Ovary (tissue), 10 donors: ENCODE data around the gene MKRN1. TPM values are rescaled to one million over a fixed set of nuclear protein-coding genes. Genes with fewer than 3 reads are reported as not detected.

Experiments
- DNase-seq, 5 donors: peaks; one replicate each; pipeline ENCODE4 v3.0.0-alpha.2; 2019 to 2020
- H3K27ac ChIP-seq, 2 donors: fragments of 200-600 bp; one replicate each; pipeline versions ENCODE4 v1.5.1 to v1.8.0; 2019 to 2022
- H3K27me3 ChIP-seq: fragments of 200-600 bp; one replicate; pipeline ENCODE4 v1.8.0; 2022
- H3K36me3 ChIP-seq: fragments of 200-600 bp; sonication (generic); one replicate; pipeline ENCODE4 v1.5.1; 2019
- H3K4me1 ChIP-seq: one replicate; pipeline ENCODE4 v1.8.1; 2013; ENCODE audit warnings: mild to moderate bottlenecking, moderate library complexity; ENCODE audit not compliant: insufficient read depth
- H3K4me3 ChIP-seq: fragments of 200-600 bp; sonication (generic); one replicate; pipeline ENCODE4 v1.5.1; 2017
- H3K9me3 ChIP-seq, 2 donors: fragments of 200-600 bp in 1 of 2; sonication (generic) in 1 of 2; one replicate each; pipeline versions ENCODE4 v1.5.1 to v1.8.1; 2013 to 2019; ENCODE audit warnings: mild to moderate bottlenecking in 1 of 2, moderate library complexity in 1 of 2
- EP300 ChIP-seq: sonication (generic); formaldehyde crosslinking; IDR thresholded peaks from one replicate; pipeline ENCODE4 v1.6.1; 2017; ENCODE audit warnings: antibody characterized with exemption
- POLR2A ChIP-seq: fragments of 450-650 bp; IDR thresholded peaks from one replicate; pipeline ENCODE4 v1.6.1; 2017; ENCODE audit warnings: antibody characterized with exemption, mild to moderate bottlenecking, moderate library complexity
- WGBS, 3 donors: extraction: QIAGEN DNeasy Blood & Tissue Kit in 1 of 3; methylation state at CpG; one replicate each; pipeline versions ENCODE4 v1.1.5 to v1.1.7; 2013 to 2017; 5-methylcytosine and 5-hydroxymethylcytosine counted together
- intact Hi-C, 4 donors: fragments of 100-400 bp; cut with DNase I; formaldehyde crosslinking; loops; one replicate each; pipeline versions ENCODE4 v1.11.0 to v1.15.1; 2022 to 2023
- long read RNA-seq, 3 donors: library from polyadenylated mRNA in 2 of 3; unstranded in 2 of 3; transcript quantifications; one replicate each; pipeline ENCODE4 v2.0.0 and lab custom pipeline, GENCODE V29; 2021 to 2026
- polyA plus RNA-seq, 2 donors: library from polyadenylated mRNA; stranded (reverse); fragments of 200-250 nt in 1 of 2; fragments of 350-450 nt in 1 of 2; fragmentation: Illumina TruSeq in 1 of 2; extraction: RNeasy Lipid Tissue Mini Kit (QIAGEN cat#74804) in 1 of 2; gene quantifications; one replicate each; pipeline ENCODE4 v1.2.3, GENCODE V29; 2013 to 2014
- total RNA-seq, 7 donors: library from RNA; depleted of rRNA in 2 of 7; stranded (reverse); fragments of >200 nt in 2 of 7; fragmentation: NEBNext Ultra II Directional in 3 of 7; extraction: Animal tissue kit (Norgen Biotek cat#: 25700) in 3 of 7; gene quantifications; one replicate each; pipeline versions ENCODE4 v1.1.0 to v1.2.4, GENCODE V29; 2016 to 2023
- TF ChIP-seq, protein P1 (sequence below), 3 donors: fragments of 450-650 bp in 2 of 3; fragments of 200-600 bp in 1 of 3; IDR thresholded peaks; one replicate each; pipeline versions ENCODE4 v1.5.1 to v1.8.0; 2016 to 2022; ENCODE audit warnings: antibody characterized with exemption in 3 of 3, mild to moderate bottlenecking in 1 of 3
- donor health status: DM: no; HTN: no; CAD: no; lungs with moderate emphysema.
- donor health status: DM: no; HTN: no; CAD: no.
- donor health status: Bipolar disorder and iron deficiency.
- donor health status: DM: yes; HTN: yes; CAD: no.
- donor health status: DM: no; HTN: no; CAD: no.
- donor health status: DM: yes; HTN: yes; CAD: no.

The MKRN1 gene
- total RNA-seq (10 to 100 TPM; 42.0 to 91.0 (median 73.6) TPM), polyA plus RNA-seq (100 to 1,000 TPM in 1 of 2 donors, 10 to 100 TPM in 1; 60.3 to 124 TPM)
- long read RNA-seq, donor 1, transcript MKRN1-201 (8 exons, 3,151 nt): major isoform, 65 of 97 reads
- long read RNA-seq, donor 1, transcript MKRN1-202 (5 exons, 1,601 nt): minor isoform, 8 of 97 reads
- long read RNA-seq, donor 1, partial matches to known transcripts: 11 of 97 reads
- long read RNA-seq, donor 1, other reads (novel, unspliced or antisense): 13 of 97 reads
- long read RNA-seq, donor 2, transcript MKRN1-202 (5 exons, 1,601 nt): minor isoform, 20 of 105 reads
- long read RNA-seq, donor 2, transcript MKRN1-201 (8 exons, 3,151 nt): major isoform, 75 of 105 reads
- long read RNA-seq, donor 2, partial matches to known transcripts: 6 of 105 reads
- long read RNA-seq, donor 2, other reads (novel, unspliced or antisense): 0 of 105 reads
- long read RNA-seq, donor 3, transcript MKRN1-209 (7 exons, 3,467 nt): minor isoform, 5 of 297 reads
- long read RNA-seq, donor 3, transcript MKRN1-202 (5 exons, 1,601 nt): minor isoform, 20 of 297 reads
- long read RNA-seq, donor 3, transcript MKRN1-201 (8 exons, 3,151 nt): major isoform, 239 of 297 reads
- long read RNA-seq, donor 3, partial matches to known transcripts: 11 of 297 reads
- long read RNA-seq, donor 3, other reads (novel, unspliced or antisense): 19 of 297 reads

- Histone ChIP-seq H3K27me3 (no peaks in the 10 kb centered on the region), H3K27ac (peak within 1 kb of the TSS; percentile 47 to 55), H3K4me1 (peaks cover 2% of the 10 kb centered on the region), H3K9me3 (no peaks in the 10 kb centered on the region), H3K36me3 (no peaks in the 10 kb centered on the region), H3K4me3 (peak within 1 kb of the TSS; percentile 96)
- 0 to 1% (median 1%) methylated on average over 57 to 69 of the region's 71 CpGs for WGBS, 3 donors
- DNase-seq: peak; percentile 84 to 89 (median 86)
- intact Hi-C loops: loop anchor here in 2 of 4 donors (10.0 kb wide), 2 partner anchors 176 to 304 kb away; partner anchors contain the start of gene KDM7A (in 1 of the 2)
- peak; percentile 45 for TF ChIP-seq POLR2A
- TF ChIP-seq, protein P1, sequence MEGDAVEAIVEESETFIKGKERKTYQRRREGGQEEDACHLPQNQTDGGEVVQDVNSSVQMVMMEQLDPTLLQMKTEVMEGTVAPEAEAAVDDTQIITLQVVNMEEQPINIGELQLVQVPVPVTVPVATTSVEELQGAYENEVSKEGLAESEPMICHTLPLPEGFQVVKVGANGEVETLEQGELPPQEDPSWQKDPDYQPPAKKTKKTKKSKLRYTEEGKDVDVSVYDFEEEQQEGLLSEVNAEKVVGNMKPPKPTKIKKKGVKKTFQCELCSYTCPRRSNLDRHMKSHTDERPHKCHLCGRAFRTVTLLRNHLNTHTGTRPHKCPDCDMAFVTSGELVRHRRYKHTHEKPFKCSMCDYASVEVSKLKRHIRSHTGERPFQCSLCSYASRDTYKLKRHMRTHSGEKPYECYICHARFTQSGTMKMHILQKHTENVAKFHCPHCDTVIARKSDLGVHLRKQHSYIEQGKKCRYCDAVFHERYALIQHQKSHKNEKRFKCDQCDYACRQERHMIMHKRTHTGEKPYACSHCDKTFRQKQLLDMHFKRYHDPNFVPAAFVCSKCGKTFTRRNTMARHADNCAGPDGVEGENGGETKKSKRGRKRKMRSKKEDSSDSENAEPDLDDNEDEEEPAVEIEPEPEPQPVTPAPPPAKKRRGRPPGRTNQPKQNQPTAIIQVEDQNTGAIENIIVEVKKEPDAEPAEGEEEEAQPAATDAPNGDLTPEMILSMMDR (IDR thresholded peaks at IDR 0.05): no peak
Observed at GRCh38 chr7:140479062-140479738, at the start of gene MKRN1. Gene MKRN1 (minus strand): TSS chr7:140479505. CDS start chr7:140479344, 161 bp downstream.

- Histone ChIP-seq H3K9me3 (no peaks in the 10 kb centered on the region), H3K36me3 (no peaks in the 10 kb centered on the region), H3K27ac (no peak overlapping the region), H3K4me3 (no peak overlapping the region), H3K27me3 (no peaks in the 10 kb centered on the region), H3K4me1 (no peaks in the 10 kb centered on the region)
- 45 to 56% (median 45%) methylated on average over 31 of the region's 31 CpGs for WGBS, 3 donors
- intact Hi-C loops: no loop called here
- no peak for TF ChIP-seq EP300
- TF ChIP-seq, protein P1 (IDR thresholded peaks at IDR 0.05): no peak
- TF ChIP-seq POLR2A: no peak
- peak in 4 of 5 donors; percentile 18 to 49 (median 26) for DNase-seq
Observed at GRCh38 chr7:140526787-140527664, 47.7 kb upstream of the MKRN1 start.

DNA sequence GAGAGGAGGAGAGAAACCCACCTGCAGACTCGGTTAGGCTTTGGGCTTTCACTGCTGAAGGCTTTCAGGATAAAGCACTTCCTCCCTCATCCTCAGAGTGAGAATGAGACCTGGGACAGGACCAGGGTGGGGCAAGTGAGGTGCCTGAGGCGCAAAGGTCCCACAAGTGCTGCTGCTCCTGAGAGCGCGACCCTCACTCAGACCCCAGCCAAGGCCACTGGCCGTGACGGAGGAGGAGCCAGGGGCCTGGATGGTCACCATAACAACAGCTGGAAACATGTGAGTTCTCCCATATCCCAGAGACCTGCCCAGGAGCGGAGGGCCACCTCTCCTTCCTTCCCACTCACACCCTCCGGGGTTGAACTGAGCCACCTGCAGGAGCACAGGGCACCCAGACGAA is 46.9 kb upstream of the MKRN1 start:
- DNase-seq: no peak
- no peaks in the 10 kb centered on the region for H3K4me1 ChIP-seq
- intact Hi-C loops: no loop called here
- no peaks in the 10 kb centered on the region for H3K27me3 ChIP-seq
- no peak overlapping the region for H3K27ac ChIP-seq
- WGBS, 3 donors: 70 to 81% (median 77%) methylated on average over 8 to 9 of the region's 9 CpGs
- H3K36me3 ChIP-seq: no peaks in the 10 kb centered on the region
- H3K4me3 ChIP-seq: no peak overlapping the region
- H3K9me3 ChIP-seq: no peaks in the 10 kb centered on the region
- TF ChIP-seq, protein P1 (IDR thresholded peaks at IDR 0.05): no peak
- no peak for TF ChIP-seq POLR2A
- TF ChIP-seq EP300: no peak
